ENCODE results near the gene RELB.

The RELB gene

DNA sequence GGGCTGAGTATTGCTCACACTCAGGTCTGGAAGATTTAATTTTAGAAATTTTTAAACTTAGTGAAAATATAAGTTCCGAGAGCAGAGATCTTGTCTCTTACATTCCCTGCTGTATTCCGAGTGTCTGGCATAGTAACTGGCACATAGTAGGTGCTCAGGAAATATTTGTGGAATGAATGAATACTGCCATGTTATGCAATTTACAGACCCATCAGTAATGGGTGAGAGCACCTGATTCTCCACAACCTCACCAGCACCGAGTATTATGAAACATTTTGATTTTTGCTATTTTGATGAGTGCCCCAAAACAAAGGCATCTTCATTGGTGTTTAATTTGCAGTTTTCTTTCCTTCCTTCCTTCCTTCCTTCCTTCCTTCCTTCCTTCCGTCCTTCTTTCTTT is 21.8 kb downstream of the RELB start:
- no peak for DNase-seq

DNA sequence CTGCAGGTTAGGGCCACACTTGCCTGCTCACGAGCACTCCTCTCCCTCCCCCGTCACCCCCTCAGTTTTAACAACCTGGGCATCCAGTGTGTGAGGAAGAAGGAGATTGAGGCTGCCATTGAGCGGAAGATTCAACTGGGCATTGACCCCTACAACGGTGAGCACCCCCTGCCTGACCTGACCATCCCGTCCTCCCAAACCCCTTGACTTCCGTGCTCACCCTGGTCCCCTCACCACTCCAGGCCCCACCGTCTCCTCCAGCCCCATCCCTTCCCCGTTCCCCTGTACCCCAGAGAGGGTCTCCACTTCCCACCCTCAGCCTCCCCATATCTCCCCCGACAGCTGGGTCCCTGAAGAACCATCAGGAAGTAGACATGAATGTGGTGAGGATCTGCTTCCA is 24.0 kb downstream of the RELB start:
- DNase-seq: no peak

DNA sequence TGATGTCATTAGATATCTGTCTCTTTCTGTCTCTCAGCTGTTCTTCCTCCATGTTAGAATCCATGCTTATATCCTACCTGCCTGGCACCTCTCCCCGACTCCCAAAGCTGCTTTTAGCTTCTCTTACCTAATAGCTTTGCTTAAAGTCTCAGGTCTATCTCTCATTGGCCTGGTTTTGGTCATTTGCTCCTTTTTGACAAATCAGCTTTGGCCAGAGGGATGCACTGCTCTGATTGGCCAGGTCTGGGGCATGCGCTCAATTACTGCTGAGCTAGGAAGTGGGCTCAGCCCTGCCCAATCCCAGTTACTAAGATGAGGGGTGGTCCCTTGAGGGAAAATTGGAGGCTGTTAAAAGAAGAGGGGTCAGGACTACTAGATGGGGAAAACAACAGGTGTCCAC is 26.1 kb downstream of the RELB start:
- DNase-seq: no peak

DNA sequence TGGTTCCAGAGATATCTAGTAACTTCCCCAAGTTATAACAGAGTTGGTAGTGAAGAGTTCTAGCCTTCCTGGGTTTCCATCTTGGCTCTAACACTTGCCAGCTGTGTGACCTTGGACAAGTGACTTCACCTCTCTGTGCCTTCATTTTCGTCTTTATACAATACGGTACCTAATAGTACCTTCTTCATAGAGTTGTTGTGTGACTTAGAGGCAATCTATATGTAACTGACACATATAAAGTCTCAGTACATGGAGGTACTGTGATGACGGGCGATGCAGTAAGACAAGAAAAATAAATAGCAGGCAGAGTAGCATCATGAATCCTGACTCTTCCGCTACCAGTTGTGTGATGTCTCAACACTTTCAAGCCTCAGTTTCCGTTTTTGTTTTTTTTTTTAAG is 29.6 kb downstream of the RELB start:
- no peak for DNase-seq

DNA sequence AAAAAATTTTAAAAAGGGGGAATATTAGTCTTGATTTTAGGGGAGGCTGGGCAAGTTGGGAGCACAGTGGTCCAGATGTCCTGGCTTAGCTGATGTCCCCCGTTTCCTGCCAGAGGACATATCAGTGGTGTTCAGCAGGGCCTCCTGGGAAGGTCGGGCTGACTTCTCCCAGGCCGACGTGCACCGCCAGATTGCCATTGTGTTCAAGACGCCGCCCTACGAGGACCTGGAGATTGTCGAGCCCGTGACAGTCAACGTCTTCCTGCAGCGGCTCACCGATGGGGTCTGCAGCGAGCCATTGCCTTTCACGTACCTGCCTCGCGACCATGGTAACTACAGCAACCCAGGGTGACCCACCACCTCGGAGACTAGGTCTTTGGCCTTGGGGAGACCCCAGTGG is 31.2 kb downstream of the RELB start:
- no peak for DNase-seq

DNA sequence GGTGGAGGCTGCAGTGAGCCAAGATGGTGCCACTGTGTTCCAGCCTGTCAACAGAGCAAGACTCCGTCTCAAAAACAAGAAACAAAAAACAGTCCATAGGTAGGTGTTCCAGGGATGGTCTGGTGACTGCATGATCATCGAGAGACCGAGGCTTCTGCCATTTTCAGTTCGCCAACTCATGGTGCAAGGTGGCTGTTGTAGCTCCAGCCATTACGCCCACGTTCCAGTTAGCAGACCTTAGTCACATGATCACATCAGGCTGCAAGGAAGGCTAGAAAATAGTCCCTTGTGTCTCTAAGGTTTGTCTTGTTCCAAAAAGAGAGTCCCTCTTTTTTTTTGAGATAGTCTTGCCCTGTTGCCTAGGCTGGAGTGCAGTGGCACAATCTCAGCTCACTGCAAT is 34.5 kb downstream of the RELB start:
- no peak for DNase-seq

DNA sequence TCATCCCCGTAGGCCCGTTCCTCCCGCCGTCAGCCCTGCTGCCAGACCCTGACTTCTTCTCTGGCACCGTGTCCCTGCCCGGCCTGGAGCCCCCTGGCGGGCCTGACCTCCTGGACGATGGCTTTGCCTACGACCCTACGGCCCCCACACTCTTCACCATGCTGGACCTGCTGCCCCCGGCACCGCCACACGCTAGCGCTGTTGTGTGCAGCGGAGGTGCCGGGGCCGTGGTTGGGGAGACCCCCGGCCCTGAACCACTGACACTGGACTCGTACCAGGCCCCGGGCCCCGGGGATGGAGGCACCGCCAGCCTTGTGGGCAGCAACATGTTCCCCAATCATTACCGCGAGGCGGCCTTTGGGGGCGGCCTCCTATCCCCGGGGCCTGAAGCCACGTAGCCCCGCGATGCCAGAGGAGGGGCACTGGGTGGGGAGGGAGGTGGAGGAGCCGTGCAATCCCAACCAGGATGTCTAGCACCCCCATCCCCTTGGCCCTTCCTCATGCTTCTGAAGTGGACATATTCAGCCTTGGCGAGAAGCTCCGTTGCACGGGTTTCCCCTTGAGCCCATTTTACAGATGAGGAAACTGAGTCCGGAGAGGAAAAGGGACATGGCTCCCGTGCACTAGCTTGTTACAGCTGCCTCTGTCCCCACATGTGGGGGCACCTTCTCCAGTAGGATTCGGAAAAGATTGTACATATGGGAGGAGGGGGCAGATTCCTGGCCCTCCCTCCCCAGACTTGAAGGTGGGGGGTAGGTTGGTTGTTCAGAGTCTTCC is 36.3 kb downstream of the RELB start:
- no peak for DNase-seq

DNA sequence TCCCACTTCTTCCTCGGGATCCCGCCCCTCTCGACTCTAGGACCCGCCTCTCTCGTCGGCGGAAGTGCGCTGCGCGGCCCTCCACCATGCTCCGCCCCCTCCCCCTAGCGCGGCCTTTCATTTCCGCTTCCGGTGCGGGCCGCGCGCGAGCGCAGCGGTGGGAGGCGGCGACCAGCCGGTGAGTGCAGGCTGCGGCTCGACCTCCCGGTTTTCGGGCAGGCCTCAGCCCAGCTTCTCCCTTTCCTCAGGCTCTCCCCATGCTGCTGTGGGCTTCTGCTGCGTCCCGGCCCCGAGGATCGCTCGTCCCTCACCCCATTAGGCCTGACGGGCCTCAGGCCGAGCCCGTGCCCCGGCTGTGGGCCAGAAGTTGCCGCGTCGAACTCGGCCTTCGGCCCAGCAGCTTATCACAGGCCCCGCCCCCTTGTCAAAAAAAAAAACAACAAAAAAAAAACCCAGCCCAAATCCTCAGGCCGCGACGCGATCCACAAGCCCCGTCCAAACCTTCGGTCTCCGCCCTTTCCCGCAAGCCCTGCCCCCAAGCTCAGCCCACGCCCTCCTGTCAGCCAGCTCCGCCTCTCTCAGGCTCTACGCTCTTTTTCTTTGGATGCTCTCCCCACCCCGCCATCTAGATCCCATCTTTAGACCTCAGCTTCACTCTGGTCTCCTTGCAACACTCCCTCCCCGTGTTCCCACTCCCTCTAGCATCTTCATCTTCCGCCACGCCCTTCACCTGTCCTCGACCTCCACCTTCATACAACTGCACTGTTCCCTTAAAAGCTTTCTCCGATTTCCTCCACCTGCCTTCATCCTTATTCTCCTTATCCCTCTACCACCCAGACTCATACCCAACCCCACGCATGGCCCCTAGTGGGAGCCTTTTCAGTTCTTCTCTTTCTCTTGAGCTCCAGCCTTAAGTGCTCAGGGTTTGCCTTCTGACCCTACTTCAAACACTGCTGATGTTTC is 37.9 kb downstream of the RELB start, which contains the start of gene CLASRP:
Gene CLASRP (plus strand): TSS at position 115 of the 963 bp plus-strand sequence. CDS start 1,168 bp downstream, outside the sequence.
- peak; percentile 96 for DNase-seq

DNA sequence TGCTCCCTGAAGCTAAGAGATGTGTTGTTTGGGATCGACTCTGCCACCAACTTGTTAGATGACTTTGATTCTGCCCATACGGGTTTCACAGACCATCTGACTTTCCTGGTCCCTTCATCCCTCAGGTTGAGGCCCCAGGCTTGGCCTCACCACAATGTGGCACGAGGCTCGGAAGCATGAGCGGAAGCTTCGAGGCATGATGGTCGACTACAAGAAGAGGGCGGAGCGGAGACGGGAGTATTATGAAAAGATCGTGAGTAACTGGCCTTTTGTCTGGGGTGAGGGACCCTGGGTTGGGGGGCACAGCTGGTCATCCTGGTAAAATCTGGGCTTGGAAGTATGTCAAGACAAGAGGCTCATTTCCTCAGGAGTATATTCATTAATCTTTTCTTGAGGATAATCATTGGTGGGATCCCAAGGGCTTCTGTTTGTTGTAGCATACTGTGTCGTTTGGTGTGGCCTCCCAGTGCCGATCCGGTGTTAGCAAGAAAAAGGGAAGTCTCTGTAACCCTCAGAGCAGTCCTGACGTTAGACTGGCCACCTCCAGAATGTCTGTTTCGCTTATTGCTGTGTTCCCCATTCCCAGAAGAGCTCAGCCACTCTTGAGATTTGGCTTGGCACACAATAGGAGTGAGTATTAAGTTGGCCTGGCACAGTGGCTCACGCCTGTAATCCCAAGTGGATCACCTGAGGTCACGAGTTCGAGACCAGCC is 39.0 kb downstream of the RELB start:
- DNase-seq: peak; percentile 59

DNA sequence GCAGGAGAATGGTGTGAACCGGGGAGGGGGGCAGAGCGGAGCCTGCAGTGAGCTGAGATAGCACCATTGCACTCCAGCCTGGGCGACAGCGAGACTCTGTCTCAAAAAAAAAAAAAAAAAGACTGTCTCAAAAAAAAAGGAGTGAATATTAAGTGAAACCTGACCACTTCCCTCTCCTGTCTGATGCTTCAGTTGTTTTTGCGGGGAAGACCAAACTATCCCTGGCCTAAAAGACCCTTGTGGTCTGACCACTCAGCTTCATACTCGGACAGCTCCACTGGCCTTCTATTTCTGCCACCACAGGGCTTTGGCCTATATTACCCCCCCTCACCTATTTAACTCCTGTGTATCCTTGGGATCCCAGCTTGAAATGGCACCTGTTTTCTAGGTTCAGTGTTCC is 39.9 kb downstream of the RELB start:
- no peak for DNase-seq

DNA sequence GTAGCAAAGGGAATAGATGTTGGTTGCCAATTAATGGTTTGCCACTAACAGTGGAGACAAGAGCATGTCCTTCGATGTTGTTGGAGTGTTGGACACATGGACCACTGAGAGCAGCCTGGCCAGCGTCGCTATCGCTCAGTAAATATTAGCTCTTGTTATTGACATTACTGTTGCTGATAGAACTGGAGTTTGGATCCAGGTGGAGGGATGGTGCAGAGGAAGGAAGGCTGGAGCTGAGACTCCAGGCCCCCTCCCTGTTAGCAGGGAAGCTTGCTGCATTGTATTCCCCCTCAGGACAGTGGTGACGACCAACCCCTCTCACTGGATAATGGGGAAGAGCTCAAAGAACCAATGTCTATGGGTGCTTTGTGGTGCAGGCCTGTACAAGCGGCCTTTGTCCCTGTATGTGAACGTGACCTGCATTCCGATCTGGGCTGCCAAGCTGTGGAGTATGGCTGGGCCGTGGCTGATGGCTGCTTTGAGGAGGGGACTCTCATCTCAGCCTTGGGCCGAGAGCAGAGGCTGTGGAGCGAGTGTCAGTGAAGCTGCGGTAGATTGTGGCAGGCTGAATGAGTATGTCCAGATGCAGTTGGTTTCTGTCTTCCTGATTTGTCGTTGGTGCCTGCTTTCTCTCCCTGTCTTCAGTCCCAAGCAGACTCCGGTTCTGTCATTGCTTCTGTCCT is 44.5 kb downstream of the RELB start:
- DNase-seq: no peak

DNA sequence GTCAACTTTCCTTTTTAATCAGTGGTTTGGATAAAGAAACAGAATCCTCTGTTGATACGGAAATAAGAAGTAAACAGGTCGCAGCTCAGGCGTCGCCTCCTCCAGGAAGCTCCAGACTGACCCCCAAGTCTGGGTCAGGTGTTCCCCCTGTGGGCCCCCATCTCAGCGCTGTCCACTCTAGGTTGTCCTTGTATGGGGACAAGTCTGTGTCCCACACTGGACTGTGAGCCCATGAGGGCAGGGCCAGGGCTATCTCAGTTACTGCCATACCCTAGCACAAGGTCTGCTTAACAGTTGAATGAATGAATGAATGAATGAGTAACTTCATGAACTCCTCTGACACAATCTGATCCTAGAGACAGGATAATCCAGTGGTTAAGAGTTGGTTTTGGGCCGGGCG is 45.1 kb downstream of the RELB start:
- DNase-seq: no peak

DNA sequence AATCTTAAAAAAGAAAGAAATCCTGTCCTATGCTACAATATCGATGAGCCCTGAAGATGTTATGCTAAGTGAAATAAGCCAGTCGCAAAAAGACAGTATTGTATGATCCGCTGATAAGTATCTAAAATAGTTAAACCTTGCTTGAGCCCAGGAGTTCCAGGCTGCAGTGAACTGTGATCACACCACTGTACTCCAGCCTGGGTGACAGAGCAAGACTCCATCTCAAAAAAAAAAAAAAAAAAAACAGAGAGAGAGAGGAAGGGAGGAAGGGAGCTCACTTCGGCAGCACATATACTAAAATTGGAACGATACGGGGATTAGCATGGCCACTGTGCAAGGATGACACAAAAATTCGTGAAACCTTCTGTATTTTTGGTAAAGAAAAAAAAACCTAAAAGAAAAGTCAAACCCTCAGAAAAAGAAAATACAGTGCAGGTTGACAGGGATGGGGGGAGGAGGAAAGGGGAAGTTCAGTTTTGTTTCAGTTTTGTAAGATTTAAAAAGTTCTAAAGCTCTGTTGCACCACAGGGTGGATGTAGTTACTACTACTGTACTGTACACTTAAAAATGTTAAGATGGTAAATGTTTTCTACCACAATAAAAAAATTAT is 46.0 kb downstream of the RELB start:
- peak; percentile 76 for DNase-seq

DNA sequence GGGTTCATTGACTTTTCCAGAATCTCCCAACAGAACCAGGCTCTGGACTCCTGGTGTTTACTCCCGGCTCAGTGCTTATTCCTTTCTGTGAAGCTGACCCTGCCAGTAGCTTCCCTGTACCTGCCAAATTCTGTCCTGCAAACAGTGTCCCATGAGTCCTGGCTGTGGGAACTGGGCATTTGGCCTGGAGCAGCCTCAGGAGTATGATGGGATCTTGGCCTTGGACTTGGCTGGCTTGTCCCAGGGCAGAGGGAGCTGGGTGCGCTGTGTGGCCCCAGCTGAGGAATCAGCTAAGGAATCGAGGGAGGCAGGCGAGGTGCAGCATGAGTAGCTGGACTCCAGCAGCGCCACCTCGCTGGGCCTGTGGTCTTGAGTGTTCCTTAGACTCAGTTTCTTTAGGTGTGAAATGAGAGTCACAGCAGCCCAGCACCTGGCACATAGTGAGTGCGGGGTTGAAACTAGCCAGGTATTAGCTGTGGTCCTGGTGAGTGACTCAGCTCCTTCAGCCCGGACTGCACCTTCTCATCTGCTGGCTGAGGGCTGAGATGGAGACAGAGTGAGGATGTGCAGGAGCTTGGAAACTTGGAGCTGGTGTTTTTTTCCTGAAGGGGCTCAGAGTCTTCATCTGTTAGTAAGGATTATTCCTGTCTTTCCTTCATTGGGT is 47.9 kb downstream of the RELB start:
- DNase-seq: no peak

DNA sequence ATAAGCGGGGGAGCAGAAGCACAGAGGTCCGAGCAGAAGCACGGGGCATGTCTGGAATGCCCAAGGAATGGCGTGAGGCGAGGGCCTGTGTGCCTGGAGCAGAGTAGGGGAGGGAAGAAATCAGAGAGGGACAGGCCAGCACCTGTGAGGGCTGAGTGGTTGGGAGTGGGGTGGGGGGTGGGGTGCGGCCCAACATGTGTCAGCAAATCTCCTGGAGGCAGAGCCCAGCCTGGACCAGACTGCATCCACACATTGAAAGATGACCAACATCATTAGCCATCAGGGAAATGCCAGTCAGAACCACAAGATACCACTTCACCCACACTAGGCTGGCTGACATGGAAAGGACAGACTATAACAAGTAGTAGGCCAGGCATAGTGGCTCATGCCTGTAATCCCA is 48.8 kb downstream of the RELB start:
- DNase-seq: no peak

DNA sequence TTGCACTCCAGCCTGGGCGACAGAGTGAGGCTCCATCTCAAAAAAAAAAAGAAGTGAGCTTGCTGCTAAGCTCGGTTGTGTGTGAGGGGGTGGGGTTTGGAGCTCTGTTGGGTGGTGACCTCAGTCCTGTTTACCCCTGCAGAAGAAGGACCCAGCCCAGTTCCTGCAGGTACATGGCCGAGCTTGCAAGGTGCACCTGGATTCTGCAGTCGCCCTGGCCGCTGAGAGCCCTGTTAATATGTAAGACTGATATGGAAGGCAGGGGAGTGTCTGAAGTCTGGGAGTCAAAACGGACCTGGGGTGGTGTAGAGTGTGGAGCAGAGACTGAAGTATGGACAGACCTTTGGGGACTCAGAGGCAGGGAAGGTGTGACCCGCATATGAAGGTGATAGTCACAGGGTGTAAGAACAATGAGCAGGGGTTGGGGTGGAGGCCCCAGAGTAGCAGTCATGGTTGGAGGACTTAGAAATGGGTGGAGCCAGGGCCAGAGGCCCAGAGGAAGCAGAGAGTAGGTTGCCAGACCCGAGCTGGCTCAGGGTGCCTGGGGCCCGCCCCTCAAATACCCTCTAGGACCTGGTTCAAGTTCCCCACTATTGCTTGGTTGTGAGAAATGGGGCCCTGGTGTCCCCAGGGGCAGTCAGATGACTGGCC is 50.8 kb downstream of the RELB start:
- DNase-seq: no peak

DNA sequence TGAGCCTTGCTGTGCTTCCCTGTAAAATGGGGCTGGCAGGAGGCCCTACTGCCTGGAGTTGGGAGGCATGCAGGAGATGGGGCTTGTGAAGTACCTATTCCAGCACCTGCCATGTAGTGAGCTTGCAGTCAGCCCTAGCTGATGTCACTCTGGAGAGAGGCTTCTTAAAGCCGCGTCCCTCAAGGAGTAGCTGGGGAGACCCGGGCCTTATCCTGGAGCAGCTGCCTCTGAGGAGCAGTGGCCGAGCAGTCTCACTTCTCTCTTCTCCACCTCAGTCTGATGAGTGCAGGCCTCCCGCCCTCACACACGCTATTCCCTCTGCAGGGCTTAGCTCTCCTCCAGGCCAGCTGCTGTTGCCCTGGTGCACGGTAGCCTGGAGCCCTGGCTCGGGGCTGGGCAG is 55.6 kb downstream of the RELB start:
- DNase-seq: no peak

DNA sequence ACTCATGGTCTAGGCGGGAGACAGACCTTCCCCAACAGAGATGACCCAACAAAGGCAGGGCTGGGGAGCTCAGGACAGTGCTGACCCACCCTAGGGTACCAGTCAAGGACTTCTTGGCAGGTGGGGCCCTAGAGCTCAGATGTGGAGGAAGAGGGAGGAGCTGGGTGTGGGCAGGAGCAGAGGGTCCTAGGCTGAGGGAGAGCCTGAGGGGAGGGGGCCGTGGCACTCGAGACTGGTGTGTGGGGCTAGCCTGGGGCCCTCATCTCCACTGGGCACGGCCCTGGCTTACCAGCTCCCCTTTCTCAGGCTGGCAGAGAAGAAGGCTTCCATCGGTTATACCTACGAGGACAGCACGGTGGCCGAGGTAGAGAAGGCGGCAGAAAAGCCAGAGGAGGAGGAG is 56.2 kb downstream of the RELB start:
- DNase-seq: no peak

DNA sequence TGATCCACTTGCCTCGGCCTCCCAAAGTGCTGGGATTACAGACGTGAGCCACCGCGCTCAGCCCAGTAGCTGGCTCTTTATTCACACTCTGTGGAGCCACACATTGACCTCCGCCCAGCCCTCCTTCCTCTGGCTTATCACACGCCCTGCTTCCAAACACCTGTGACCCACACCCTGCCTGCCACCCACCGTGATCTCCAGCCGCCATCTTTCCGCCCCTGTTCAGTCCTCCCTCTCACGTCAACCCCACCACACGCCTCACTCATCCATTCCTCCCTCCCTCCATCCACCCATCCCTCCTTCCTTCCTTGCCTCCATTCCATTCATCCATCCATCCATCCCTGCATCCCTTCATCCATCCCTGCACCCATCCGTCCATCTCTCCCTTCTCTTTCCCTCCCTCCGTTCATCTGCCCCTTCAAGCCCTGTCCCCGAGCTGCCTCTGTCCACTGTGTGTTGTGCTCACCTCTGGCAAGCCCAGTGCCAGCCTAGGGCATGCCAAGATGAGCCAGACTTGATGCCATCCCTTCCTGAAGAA is 57.4 kb downstream of the RELB start:
- no peak for DNase-seq

DNA sequence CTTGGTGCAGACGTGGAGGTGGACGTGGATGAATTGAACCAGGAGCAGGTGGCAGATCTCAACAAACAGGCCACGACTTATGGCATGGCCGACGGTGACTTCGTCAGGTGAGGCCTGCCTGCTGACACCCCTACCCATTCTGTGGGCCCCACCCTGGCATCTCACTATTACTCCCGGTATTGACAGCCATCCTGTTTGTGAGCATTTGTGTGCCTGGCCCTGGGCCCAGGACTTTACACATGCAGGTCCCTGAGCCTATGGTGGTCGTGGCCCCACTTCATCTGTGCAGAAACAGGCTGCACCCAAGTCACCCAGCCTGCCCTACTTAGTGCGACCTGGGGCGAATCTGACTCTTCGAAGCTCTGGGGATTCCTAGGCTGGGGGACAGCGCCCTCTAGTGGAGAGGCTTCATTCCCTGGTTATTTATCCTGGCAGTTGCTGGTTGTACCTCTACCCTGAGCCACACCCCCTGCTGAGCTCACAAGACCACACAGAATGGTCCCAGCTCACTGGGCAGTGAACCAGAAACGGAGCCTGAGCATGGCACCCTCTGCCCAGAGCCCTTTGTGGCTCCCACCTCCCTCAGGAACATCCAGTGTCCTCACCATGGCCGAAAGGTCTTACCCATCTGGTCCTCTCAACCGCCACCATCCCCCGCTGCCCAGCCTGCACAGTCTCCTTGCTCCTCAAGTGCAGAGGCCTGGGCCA is 58.1 kb downstream of the RELB start:
- peak; percentile 92 for DNase-seq
